Kidney glomerular epithelial cell (primary cell): ENCODE results near the gene TRIM50.
"Not testable (repeated sequence)": the region's sequence is repeated elsewhere in the genome, so short reads cannot be mapped to it uniquely, and the experiment has no call there.

Experiments used
- DNase-seq: peaks from one replicate; lab custom pipeline; 2025; lab: John Stamatoyannopoulos, UW

Gene TRIM50

DNA sequence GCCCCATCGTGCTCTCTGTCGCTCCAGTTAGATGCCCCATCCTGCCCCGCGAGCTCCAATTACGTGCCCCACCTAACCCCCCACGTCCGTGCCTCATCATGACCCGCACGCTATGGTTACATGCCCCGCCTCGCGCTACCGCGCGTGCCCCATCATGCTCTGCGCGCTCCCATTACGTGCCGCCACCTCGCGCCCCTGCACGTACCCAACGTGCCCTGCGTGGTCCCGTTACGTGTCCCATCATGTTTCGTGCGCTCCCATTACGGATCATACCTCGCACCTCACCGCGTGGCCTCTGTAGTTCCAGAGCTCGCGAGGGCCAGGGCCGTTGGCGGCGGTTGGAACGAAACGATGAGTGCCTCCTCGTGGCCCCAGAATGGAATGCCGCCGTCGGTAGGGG, at the start of gene TRIM50, which contains the start of gene FKBP6:
TSS of gene TRIM50 (minus strand) at position 161 of the 400 bp plus-strand sequence. CDS start 3,295 bp downstream, outside the sequence.
TSS of gene FKBP6 (plus strand) at position 240 of the 400 bp plus-strand sequence. CDS start 268 bp downstream, outside the sequence.
- DNase-seq, result not testable (repeated sequence)

DNA sequence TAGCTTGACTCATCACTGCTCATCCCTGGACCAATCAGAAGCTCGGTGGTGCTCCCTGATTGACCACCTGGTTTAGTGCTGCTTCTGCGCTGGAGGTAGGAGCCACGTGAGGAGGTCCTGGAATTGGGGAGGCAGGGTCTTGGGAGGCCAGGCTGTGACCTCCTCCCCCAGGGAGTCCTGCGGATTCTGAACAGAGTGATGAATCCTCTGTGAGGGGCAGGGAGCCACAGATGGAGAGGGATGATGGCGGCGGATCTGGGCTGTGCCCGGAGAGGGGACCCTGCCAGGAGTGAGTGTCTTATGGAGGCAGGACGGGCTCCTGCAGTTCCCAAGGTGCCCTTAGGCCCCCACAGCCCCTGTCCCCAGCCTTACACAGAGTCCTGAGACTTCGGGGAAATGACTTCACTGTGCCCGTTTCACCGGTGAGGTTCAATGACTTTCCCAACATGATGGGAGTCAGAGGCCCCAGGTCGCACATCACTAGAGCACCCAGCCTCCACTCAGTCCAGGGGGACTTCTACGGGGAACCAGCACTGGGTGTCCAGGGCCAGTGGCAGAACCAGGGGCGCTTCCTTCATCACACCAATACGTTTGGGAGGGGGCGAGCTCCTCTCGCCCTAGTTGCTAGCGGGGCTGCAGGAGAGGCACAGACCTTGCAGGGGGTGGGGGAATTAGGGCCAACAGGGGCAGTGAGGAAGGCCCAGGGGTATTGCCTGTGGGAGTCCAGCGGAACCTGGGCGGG, 49.0 kb upstream of the TRIM50 start:
- no peak for DNase-seq

DNA sequence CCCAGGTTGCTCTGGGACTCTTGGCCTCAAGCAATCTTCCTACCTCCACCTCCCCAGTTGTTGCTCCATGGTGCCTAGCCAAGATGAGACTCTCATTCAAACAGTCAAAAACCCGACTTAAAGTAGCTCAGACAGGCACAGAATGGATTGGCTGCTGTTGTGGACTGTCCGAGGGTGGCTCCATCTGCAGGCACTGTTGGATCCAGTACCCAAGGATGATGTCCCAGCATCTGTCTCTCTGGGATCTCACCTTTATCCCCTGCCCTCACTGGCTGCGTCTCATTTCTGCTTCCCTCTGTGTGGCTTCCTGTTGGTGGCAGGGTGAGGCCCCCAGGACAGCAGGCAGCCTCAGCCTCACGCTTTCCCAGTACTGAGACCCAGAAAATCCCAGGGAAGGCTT, 48.4 kb upstream of the TRIM50 start:
- not testable (repeated sequence) for DNase-seq

DNA sequence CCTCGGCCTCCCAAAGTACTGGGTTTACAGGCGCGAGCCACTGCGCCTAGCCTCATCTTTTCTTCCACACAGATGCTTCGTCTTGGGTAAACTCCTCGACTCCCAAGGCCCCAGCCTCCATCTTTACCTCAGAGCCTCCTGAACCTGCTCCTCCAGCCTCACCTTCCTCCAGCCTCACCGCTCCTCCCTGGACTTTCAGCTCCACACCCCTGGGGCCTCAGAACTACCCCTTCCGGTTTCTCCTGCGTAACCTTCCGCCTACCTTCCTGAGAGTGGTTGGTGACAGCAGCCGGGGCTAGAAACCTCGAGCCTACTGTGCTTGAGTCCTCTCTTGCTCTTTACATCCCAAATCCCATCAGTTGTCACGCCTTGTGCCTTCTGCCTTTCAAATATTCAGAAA, 45.9 kb upstream of the TRIM50 start:
- no peak for DNase-seq

DNA sequence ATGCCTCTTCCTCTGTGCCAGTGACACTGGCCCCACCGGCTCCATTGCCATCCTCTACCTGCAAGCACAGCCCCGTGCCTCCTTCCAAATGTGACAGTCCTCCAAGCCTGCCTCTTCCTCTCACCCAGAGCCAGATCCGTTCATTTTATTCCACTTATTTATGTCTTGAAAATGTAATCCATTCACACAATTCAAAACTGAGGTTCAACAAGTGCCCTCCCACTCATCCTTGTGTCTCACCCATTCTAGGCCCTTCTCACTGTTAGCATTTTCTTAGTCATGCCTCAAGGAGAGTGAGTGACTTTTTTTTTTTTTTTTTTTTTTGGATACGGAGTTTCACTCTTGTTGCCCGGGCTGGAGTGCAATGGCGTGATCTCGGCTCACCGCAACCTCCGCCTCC, 41.7 kb upstream of the TRIM50 start:
- DNase-seq, result no peak

DNA sequence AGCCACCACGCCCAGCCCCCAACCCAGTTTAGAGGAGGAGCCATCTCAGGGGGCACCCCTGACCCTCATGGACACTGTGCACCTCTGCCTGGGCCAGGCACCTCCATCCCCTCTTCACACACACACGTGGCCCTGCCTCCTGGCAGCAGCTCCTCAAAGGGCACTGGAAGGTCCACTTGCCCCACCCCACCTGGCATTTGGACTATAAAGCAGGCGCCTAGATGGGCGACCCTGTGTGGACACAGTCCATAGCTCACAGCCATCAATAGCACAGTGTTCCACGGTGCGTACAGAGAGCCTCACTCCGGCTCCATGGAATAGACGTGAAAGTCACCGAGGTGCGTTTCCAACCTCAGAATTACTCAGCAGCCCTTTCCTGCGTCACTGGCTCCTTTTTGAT, 41.1 kb upstream of the TRIM50 start:
- DNase-seq, result no peak

DNA sequence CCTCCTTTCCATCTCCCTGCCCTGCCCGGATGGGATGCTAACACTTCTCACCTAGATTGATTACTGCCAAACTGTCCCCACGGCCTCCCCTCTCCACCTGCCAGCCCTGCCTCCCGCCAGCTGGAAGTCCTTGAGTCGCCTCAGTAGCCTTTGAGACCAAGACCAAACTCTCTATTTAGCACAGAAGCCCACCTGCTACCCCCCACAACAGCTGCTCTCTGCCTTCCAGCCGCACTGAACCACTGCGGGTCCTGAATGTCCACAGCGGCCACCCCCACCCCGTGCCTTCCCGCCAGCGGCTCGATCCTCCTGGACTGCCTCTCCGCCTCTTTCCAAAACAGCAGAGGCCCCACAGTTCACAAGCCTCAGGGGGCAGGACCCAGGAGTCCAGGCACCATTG, 39.1 kb upstream of the TRIM50 start:
- DNase-seq, result no peak

DNA sequence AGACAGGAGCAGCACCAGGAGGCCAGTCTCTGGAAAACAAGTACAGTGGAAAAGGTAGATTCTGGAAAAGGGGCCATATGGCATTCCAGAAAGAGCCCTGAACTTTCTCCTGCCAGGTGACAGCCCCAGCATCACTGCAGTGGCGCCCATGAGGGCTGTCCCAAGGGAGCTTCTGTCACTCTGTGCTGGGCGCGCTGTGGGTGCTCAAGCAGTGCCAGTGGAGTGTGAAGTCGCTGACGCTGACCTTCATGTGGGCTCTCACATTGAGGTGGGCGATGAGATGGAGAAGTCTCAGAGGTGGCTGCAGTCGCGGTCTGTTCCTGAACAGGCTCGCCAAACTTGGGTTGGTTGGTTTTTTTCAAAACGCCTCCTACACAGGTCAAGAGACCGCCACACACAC, 38.2 kb upstream of the TRIM50 start:
- DNase-seq, result no peak

DNA sequence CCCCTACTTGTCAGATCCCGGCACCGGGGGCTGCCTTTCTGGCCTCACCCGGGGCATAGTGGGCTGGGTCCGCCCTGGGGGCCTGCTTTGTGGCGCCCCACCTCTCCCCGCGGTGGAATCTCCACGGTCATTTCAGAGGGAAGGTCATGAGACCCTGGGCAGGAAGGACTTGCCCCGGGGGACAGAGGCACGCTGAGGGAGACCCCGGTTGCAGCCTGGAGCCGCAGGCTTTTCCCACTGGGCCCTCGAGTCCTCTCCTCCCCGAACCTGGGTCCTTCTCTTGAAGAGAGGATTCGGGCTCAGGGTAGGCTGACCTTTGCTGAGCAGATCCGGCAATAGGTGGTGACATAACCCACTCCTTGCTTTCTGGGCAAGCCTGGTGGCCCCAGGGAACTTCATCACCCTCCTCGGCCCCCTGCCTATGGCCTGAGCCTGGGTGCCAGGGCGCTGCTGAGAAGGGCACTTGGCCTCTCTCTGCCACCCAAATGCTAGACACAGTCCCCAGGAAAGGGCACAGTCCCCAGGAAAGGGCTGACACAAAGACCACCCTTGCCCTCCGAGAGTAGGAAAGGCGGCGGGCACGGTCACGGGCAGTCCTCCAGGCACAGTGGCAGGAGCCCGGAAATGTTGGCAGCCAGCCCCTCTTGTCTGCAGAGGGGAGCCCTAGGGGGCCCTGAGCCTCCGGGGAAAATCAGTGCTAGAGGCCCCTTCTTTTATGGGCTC, 36.3 kb upstream of the TRIM50 start:
- no peak for DNase-seq

DNA sequence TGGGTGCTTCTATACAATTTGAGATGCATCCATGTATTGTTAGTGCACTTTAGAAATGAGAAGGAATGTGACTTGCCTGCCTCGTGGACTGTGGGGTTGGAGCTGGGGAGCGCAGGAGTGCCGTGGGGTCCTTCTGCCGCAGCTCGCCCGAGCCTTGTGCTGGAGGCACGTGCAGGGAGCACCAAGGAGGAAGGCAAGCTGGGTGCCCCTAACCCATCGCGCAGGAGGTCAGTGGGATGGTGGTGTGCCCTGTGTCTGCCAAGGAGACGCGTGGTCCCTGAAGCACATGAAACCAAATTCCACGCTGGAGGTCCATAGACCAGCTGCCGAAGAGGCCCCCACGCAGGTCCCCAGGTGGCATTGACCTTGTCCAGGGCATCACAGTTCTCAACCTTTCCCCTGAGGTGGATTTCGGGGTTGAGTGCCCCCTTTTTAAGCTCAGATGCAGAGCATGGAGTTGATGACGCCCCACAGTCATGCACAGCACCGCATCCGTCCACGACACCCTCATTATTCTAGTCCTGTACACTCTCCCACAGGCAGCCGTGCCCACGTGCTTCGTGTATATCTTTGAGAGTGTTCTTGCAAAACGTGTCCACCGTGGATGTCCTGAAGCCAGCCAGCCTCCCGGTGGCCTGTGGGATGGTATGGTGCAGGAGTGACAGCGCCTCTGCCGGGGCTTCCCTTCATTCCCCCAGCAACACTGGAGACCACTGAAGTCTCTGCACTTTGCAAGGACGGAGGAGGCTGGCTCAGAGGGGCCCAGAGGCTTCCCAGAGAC, 35.5 kb upstream of the TRIM50 start:
- DNase-seq, result no peak

DNA sequence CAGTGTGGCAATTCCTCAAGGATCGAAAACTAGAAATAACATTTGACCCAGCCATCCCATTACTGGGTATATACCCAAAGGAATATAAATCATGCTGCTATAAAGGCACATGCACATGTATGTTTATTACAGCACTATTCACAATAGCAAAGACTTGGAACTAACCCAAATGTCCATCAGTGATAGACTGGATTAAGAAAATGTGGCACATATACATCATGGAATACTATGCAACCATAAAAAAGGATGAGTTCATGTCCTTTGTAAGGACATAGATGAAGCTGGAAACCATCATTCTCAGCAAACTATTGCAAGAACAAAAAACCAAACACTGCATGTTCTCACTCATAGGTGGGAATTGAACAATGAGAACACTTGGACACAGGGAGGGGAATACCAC, 32.7 kb upstream of the TRIM50 start:
- DNase-seq, result not testable (repeated sequence)

DNA sequence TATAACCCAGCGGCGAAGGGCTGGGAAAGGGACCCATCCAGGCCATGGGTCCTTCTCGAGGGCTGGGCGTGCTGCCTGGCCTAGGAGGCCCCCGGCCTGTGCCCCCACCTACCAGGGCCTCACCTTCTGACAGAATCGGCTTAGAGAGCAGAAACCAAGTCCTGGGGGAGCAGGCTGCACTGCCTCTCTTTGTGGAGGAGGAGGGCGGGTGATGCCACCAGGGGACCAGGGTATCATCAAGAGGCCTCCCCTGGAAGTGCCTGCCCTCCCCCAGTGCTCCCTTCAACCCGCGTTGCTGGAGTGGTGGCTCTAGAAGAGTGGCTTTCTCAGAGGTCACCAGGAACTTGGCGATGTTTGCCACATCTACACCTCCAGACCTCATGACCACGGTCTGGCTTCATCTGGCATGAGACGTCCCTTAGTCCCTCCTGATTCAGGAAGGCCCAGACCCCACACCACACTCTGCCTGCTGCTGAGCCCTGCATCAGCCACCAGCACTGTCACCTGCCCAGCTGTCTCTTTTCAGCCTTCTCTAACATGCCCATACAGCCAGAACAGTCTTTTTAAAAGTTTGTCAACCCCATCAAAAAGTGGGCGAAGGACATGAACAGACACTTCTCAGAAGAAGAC, 32.0 kb upstream of the TRIM50 start:
- no peak for DNase-seq

DNA sequence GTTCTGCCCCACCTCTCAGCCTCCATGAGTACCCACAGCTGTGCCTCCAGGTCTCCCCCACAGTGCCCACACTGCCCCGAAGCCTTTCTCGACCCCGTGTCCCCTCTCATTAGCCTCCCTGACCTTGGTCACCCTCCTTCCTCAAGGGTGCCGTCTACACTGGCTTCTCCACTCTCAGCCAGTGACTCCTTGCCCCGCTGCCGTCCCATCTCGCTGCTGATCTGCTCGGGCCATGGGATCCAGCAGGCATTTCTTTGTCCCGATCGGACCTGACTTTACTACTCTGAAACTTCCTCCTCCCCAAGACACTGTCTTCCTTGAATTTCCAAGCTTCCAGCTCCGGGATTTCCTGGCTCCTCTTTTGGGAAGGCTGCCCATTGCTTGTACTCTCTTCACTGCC, 31.4 kb upstream of the TRIM50 start:
- no peak for DNase-seq

DNA sequence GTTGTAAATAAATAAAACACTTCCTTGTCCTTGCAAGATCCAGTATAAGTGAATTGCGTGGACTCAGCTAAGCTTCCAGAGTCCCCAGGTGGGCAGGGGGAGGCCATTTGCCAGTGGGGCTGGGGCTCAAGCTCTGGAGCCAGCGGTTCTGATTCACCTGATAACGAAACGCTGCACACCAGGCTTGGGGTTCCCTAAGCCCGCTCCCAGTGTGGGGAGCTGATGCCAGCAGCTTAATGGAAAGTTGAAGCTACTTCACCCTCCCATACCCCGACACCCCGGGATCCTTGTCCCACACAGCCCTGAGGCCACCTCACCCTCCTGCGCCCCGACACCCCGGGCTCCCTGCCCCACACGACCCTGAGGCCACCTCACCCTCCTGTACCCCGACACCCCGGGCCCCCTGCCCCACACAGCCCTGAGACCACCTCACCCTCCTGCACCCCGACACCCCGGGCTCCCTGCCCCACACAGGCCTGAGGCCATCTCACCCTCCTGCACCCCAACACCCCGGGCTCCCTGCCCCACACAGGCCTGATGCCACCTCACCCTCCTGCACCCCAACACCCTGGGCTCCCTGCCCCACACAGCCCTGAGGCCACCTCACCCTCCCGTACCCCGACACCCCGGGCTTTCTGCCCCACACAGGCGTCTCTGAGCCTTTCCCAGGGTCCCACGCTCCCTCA, 30.9 kb upstream of the TRIM50 start:
- no peak for DNase-seq

DNA sequence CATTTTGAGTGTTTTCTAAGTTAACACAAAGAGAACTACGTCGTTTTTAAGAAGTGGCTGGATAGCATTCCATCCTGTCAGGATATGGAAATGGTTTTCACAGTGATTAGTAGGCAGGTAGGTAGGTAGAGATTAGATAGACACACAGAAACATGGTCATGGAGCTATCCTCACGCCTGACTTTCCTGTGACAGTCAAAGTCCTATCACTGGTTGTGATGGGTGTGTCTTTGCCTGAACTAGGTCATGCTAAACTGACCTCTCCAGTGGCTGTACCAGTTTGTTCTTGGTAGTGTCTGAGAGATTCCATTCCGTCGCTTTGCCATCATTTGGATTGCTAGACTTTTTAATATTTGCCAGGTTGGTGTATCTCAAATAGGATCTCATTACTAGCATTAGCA, 28.3 kb upstream of the TRIM50 start:
- DNase-seq, result no peak

DNA sequence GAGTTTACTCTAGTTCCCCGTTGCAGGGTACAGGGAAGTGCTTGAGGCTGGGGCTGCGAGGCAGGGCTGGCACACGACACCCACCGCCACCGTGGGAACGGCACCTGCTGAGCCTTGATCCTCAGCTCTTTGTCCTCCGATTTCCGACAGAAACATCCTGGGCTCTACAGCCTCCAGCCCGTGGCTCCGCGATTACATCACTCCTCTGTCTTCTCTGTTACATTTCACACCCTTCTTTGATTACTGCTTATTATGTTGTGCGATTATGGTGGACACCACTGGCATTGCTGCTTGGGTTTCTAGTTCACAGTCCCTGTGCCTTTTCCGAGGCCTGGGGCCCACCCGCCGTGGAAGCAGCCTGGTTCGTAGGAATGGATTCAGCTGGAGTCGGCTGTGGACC, 26.9 kb upstream of the TRIM50 start:
- DNase-seq, result no peak

DNA sequence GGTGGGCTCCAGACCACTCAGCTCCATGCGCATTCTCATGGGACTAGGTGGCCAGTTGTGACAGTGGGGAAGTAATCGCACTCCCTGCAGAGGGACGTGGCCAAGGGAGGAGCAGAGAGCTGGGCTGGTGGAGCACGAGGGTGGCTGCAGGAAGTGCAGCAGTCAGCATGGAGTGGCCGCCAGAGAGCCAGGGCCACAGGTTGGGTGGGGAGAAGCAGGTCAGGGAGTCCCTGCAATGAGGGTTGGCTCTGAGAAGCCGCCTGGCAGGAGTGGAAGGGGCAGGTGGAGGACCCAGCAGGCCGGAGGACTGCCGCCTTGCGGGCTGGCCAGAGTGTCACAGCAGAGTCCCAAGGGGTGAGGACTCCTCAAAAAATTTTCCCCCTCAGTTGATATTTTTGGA, 26.3 kb upstream of the TRIM50 start:
- DNase-seq, result no peak

DNA sequence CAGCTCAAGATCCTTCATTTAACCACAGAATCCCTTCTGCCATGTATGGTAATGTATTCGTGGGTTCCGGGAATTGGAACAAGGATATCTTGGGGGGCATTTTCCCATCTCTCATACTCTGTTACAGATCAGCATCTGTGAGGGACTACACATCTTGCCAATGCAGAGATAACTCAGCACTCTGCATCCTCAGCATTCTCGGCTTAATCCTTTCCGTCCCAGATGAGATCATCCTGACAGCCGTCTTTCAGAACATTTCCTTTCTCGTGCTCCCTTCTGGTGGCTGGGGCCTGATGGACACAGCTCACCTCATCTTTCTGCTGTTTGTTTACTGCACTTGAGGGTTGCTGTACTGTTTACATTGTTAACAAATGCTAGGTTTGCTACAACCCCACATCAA, 25.4 kb upstream of the TRIM50 start:
- DNase-seq, result no peak

DNA sequence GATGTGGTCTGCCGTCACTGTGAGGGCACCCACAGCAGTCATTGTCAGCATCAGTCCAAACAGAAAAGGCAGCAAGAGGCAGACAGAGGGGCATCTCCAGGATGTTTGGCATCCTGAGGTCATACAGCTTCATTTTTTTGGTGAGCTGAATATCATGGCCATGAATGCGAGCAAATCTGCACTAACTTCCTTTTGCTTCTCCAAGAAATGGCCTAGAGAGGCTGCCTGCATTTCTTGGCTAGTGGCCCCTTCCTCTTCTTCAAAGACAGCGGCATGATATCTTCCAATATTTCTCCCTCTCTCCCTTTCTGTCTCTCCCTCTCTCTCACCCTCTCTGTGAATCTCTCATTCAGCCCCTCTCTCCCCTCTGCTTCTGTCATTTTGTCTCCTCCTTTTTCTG, 24.9 kb upstream of the TRIM50 start:
- DNase-seq, result no peak

DNA sequence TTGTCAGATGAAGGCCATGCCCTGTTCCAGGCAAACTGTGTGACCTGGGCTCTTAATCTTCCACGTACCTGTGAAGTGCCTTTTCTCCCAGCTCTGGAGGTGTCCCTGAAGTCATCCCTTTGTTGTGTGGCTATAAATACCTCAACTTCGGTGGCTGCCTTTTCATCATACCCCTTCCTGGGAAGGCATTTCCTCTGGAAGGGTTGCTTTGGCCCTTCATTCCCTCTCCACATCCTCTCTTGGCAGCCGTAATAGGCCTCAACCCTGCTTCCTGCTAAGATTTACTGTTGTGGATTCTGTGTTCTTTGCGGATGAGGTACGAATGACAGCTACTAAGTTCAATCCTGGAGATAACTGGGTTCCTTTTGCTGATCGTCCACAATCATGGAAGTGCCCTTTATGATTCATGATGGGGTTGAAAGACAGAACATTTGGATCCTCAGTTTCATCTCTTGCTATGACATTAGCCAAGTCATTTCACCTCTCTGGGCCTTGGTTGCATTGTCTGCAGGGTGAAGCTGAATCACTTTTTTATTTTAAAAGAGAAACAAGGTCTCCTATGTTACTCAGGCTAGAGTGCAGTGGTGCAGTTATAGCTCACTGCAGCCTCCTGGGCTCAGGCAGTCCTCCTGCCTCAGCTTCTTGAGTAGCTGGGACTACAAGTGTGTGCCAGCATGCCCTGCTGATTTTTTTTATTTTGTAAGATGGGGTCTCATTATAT, 23.7 kb upstream of the TRIM50 start:
- DNase-seq, result no peak
